ENCODE results near the gene LDLRAD3. TPM values are rescaled to one million over a fixed set of nuclear protein-coding genes. Genes with fewer than 3 reads are reported as not detected.

Gene LDLRAD3
- polyA plus RNA-seq, 1 of the 3 experiments (the other 2 are of a cell fraction), result 10.6 TPM

GRCh38 chr11:36057379-36058042, 113.6 kb downstream of the LDLRAD3 start:
- no peaks in the 10 kb centered on the region for H4K20me1 ChIP-seq (ENCODE audit: insufficient read depth)
- H3K9me3 ChIP-seq, result no peaks in the 10 kb centered on the region
- H3K27me3 ChIP-seq (ENCODE audit: insufficient read depth), result no peaks in the 10 kb centered on the region
- no peaks in the 10 kb centered on the region for H3K79me2 ChIP-seq (ENCODE audit: insufficient read depth)
- WGBS (ENCODE audit: low lambda C conversion rate), result 94% methylated on average over 9 of the region's 9 CpGs
- H3K4me1 ChIP-seq (ENCODE audit: control insufficient read depth in 1 of 2, insufficient read depth in 2 of 2, low read depth in 1 of 2, low read length in 1 of 2), result no peaks in the 10 kb centered on the region
- no peak for TF ChIP-seq ZBTB33 (IDR thresholded peaks at IDR 0.05; ENCODE audit: borderline replicate concordance, low read depth)
- no peak for TF ChIP-seq CTCF (IDR thresholded peaks at IDR 0.05)
- TF ChIP-seq TAF1 (IDR thresholded peaks at IDR 0.05; ENCODE audit: borderline replicate concordance, low read depth, low read length), result no peak
- no peak for TF ChIP-seq IRF3 (IDR thresholded peaks at IDR 0.05; ENCODE audit: low read depth, low read length)
- no peak for TF ChIP-seq TCF12 (IDR thresholded peaks at IDR 0.05)
- no peak for TF ChIP-seq FOXJ3 (CRISPR knock-in tag; IDR thresholded peaks at IDR 0.05)
- no peak for TF ChIP-seq MAX (IDR thresholded peaks at IDR 0.05; ENCODE audit: low read depth)
- TF ChIP-seq POLR2AphosphoS5 (IDR thresholded peaks at IDR 0.05; ENCODE audit: low read depth, low read length), result no peak
- TF ChIP-seq USF2 (IDR thresholded peaks at IDR 0.05; ENCODE audit: borderline replicate concordance, low read depth, low read length), result no peak
- TF ChIP-seq RFX5 (IDR thresholded peaks at IDR 0.05; ENCODE audit: low read length), result no peak
- no peak for TF ChIP-seq TEAD4 (IDR thresholded peaks at IDR 0.05; ENCODE audit: borderline replicate concordance, insufficient read depth)
- no peak for TF ChIP-seq RCOR1 (IDR thresholded peaks at IDR 0.05; ENCODE audit: low read length)
- TF ChIP-seq SMC3 (IDR thresholded peaks at IDR 0.05; ENCODE audit: low read depth, low read length), result no peak
- no peak for TF ChIP-seq SIN3A (IDR thresholded peaks at IDR 0.05; ENCODE audit: borderline replicate concordance, low read depth, low read length)
- no peak for TF ChIP-seq CHD2 (IDR thresholded peaks at IDR 0.05; ENCODE audit: low read length, partially characterized antibody)
- no peak for TF ChIP-seq FOSL2 (IDR thresholded peaks at IDR 0.05; ENCODE audit: borderline replicate concordance, low read depth)
- no peak for TF ChIP-seq NFIC (IDR thresholded peaks at IDR 0.05; ENCODE audit: borderline replicate concordance)
- H3K27ac ChIP-seq (ENCODE audit: low read depth in 2 of 2, low read length in 1 of 2), result no peak overlapping the region
- no peak for DNase-seq
- no peak overlapping the region for H3K4me3 ChIP-seq (ENCODE audit: low read depth in 2 of 2, low read length in 1 of 2)
- ChIA-PET CTCF (interaction anchor here (0.6 to 2.5 kb wide), 12 partner anchors 10 to 265 kb away, joined by 3 to 15 read pairs (median 4); no protein-coding TSS in a partner anchor), POLR2A (no interaction called here)
- H3K9me2 ChIP-seq, result no peaks in the 10 kb centered on the region
- no peak overlapping the region for H3K9ac ChIP-seq
- no peaks in the 10 kb centered on the region for H3K36me3 ChIP-seq (replicated peaks in 1 of 2; ENCODE audit: control insufficient read depth in 1 of 2, insufficient read depth in 2 of 2, low read length in 1 of 2)
- no peak overlapping the region for H3K4me2 ChIP-seq
- no peak overlapping the region for H2AFZ ChIP-seq (ENCODE audit: low read depth)
- no peaks in the 10 kb centered on the region for H3F3A ChIP-seq (replicated peaks; ENCODE audit: insufficient read depth)

Measured in SK-N-SH (cell line).